GM13976 (cell line): Measurements from ENCODE around the gene CCT3.

Experiments used
- DNase-seq: peaks from one replicate; pipeline ENCODE4 v3.0.0; 2012; ENCODE audit warnings: low spot score
- in situ Hi-C: fragments of 300-500 bp; cut with MboI; formaldehyde crosslinking; loops from one replicate; pipeline ENCODE4 v1.12.0; 2022; ENCODE audit warnings: low sequenced_read_pairs, mixed read lengths, inconsistent platforms; ENCODE audit not compliant: unreplicated experiment
- TF ChIP-seq, protein P1 (sequence below): IDR thresholded peaks from 2 replicates; pipeline ENCODE4 v1.5.1; 2012; ENCODE audit warnings: borderline replicate concordance, mild to moderate bottlenecking; ENCODE audit not compliant: insufficient read depth; ENCODE audit errors: extremely low read depth, missing control alignments, control extremely low read depth

The CCT3 gene

DNA sequence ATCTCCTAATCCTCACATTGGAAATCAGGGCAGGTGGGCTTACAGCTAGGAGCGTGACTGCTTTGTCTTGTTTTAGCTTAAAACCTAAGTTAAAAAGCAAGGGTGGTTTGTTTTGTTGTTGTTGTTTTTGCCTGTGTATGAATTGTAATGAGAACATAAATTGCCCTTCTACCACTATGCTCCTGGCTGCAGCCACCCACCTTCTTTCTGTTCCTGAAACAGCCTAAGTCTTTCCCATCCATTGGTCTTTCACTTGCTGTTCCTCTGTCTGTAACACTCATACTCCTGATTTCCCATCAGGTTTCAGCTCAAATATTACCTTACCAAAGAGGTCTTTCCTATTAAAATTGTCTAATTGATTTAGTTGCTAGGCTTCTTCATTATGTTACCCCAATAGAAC is 54.6 kb downstream of the CCT3 start:
- in situ Hi-C loops = no loop called here
- TF ChIP-seq, protein P1, sequence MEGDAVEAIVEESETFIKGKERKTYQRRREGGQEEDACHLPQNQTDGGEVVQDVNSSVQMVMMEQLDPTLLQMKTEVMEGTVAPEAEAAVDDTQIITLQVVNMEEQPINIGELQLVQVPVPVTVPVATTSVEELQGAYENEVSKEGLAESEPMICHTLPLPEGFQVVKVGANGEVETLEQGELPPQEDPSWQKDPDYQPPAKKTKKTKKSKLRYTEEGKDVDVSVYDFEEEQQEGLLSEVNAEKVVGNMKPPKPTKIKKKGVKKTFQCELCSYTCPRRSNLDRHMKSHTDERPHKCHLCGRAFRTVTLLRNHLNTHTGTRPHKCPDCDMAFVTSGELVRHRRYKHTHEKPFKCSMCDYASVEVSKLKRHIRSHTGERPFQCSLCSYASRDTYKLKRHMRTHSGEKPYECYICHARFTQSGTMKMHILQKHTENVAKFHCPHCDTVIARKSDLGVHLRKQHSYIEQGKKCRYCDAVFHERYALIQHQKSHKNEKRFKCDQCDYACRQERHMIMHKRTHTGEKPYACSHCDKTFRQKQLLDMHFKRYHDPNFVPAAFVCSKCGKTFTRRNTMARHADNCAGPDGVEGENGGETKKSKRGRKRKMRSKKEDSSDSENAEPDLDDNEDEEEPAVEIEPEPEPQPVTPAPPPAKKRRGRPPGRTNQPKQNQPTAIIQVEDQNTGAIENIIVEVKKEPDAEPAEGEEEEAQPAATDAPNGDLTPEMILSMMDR = no peak
- DNase-seq = peak; percentile 12

DNA sequence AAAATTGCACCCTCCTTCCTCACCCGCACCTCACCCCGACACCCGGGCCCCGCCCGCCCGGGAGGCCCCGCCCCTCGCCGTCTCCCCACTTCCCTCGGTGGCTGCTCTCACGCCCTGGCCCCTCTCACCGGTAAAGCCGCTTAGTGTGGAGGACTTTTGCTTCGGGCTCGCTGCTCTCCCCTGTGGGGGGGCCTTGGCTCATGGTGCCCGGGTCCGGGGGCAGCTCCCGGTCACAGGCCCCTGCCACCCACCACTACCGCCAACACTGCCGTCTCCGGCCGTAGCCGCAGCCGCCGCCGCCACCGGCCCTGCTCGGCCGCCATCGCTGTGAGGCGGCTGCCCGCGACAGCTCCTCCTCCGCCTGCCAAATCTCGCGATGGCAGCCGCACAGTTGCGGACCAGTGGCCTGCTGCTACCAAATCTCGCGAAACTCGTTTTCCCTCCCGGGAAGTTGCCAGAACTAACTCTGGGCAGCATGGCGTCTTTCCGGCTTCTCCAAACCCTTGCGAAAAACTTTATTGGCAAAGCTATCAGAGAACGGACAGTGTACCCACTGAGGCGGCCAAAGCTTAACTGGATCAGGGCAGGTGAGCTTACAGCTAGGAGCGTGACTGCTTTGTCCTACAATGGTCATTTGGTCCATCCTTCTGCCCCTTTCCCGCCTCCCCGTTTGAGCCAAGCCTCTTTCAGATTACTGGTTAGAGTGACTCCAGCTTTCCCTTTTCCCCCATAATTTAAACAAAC is 55.4 kb downstream of the CCT3 start, which contains the start of gene SMG5:
TSS of gene SMG5 (minus strand) at position 347 of the 744 bp plus-strand sequence. CDS start at position 202, 145 bp downstream.
- DNase-seq = peak; percentile 95
- TF ChIP-seq, protein P1 = no peak
- in situ Hi-C loops = no loop called here

DNA sequence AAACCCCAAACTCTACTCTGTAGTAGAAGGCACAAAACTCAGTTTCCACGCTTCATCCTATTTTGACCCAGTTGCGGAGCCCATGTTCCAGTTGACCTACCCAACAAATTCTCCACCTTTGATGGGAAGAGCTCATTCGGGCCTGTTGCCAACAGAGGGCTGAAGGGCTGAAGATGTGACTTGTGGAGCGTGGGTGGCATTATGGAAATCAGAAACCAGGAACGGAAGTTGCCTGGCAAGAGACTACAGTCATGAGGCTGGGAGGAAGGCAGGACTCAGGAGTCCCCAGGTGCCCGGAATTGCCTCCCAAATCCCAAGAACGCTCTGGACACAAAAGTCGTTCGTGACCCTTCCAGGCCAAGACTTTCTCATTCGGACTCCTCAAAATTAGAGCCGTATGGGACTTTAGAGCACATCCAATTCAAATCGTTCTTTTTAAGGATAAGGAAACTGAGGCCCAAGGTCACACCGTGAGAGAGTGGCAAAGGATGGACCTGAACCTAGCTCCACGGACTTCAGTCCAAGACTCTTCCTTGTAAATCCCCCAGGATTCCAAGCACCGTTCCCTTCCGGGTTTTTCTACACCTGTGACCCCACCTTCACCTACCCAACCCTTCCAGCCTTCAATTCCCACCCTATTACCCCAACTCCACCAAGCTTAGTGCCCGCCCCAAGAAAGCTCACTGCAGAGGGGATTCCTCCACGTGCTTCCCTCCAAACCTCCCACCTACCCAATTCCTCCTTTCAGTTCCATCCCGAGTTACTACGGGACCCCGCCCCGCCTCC is 56.2 kb downstream of the CCT3 start:
- TF ChIP-seq, protein P1 = no peak
- DNase-seq = no peak
- in situ Hi-C loops = no loop called here

DNA sequence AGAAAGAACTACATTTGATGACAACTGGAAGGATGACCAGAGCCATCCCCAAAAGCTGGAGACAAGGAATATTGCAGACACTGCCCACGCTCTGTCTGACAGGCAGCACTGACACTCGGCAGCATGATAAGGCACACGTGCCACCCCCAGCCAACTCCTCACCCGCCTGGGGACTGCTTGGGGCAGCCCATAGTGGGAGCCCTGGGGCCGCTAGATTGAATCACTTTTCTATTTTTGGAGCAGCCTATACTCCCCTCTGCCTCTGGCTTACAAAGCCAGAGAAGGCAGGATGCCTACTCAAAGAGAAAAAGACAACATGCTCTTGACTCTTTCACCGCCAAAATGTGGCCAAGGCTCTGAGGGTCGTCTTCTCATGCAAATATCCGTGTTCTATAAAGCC is 56.8 kb downstream of the CCT3 start:
- TF ChIP-seq, protein P1 = no peak
- peak; percentile 65 for DNase-seq
- in situ Hi-C loops = no loop called here

DNA sequence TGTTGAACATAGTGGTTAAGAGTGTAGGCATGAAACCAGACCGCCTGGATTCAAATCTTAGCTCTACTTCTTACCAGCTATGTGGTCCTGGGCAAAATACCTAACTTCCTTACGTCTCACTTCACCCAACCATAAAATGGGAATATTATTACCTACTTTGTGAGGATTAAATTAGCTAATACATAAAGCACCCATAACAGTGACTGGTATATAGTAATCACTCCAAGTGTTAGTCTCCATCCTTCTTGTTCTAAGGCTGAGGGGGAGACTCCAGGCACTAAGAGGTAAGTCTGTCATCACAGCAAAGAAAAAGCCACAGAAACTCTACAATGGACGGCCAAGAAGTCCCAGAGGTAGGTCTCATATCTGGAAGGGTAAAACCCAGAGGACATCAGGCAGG is 58.3 kb downstream of the CCT3 start:
- in situ Hi-C loops = no loop called here
- DNase-seq = no peak
- TF ChIP-seq, protein P1 = no peak

DNA sequence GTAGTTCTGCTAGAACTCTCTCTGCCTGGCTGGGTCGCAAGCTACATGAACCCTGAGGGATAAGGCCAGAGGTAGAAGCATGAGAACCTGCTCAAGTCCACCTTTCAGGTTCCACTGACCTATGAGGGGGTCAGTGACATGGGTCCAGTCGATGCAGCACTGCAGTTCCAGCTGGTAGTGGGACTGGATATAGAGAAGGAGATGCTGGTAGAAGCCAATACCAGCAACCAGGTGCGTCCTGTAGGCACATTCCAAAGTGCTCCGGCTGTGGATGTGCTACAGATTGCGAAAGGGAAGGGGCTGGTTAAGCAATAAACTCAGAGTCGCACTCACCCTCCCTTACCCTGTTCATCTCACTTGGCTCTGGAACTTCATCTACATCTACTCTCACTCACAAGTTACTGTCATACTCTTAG is 61.1 kb downstream of the CCT3 start:
- in situ Hi-C loops = no loop called here
- TF ChIP-seq, protein P1 = no peak
- no peak for DNase-seq
